ENCODE results near the gene FLYWCH2. TPM values are rescaled to one million over a fixed set of nuclear protein-coding genes. Genes with fewer than 3 reads are reported as not detected.

Gene FLYWCH2
- total and polyA plus RNA-seq, 2 of the 13 experiments (the other 11 are each of a cell fraction or from before 2014, with no cell fraction given), result 16.9 to 19.8 TPM

- TF ChIP-seq, protein P1, sequence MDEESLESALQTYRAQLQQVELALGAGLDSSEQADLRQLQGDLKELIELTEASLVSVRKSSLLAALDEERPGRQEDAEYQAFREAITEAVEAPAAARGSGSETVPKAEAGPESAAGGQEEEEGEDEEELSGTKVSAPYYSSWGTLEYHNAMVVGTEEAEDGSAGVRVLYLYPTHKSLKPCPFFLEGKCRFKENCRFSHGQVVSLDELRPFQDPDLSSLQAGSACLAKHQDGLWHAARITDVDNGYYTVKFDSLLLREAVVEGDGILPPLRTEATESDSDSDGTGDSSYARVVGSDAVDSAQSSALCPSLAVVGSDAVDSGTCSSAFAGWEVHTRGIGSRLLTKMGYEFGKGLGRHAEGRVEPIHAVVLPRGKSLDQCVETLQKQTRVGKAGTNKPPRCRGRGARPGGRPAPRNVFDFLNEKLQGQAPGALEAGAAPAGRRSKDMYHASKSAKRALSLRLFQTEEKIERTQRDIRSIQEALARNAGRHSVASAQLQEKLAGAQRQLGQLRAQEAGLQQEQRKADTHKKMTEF (CRISPR knock-in tag; IDR thresholded peaks at IDR 0.05), result no peak
- peak; percentile 54; the same call in 1 of the 2 replicates for TF ChIP-seq SAFB2 (CRISPR knock-in tag; IDR thresholded peaks at IDR 0.05; ENCODE audit: borderline replicate concordance, low read depth)
- TF ChIP-seq, protein P2, sequence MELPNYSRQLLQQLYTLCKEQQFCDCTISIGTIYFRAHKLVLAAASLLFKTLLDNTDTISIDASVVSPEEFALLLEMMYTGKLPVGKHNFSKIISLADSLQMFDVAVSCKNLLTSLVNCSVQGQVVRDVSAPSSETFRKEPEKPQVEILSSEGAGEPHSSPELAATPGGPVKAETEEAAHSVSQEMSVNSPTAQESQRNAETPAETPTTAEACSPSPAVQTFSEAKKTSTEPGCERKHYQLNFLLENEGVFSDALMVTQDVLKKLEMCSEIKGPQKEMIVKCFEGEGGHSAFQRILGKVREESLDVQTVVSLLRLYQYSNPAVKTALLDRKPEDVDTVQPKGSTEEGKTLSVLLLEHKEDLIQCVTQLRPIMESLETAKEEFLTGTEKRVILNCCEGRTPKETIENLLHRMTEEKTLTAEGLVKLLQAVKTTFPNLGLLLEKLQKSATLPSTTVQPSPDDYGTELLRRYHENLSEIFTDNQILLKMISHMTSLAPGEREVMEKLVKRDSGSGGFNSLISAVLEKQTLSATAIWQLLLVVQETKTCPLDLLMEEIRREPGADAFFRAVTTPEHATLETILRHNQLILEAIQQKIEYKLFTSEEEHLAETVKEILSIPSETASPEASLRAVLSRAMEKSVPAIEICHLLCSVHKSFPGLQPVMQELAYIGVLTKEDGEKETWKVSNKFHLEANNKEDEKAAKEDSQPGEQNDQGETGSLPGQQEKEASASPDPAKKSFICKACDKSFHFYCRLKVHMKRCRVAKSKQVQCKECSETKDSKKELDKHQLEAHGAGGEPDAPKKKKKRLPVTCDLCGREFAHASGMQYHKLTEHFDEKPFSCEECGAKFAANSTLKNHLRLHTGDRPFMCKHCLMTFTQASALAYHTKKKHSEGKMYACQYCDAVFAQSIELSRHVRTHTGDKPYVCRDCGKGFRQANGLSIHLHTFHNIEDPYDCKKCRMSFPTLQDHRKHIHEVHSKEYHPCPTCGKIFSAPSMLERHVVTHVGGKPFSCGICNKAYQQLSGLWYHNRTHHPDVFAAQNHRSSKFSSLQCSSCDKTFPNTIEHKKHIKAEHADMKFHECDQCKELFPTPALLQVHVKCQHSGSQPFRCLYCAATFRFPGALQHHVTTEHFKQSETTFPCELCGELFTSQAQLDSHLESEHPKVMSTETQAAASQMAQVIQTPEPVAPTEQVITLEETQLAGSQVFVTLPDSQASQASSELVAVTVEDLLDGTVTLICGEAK (IDR thresholded peaks at IDR 0.05), result no peak
- TF ChIP-seq, protein P2 (CRISPR knock-in tag; IDR thresholded peaks at IDR 0.05), result no peak
- TF ChIP-seq RORA (CRISPR knock-in tag; IDR thresholded peaks at IDR 0.05), result no peak
- peak; percentile 27; the same call in 1 of the 2 replicates for TF ChIP-seq ZNF281 (CRISPR knock-in tag; IDR thresholded peaks at IDR 0.05; ENCODE audit: borderline replicate concordance)
- TF ChIP-seq MZF1 (CRISPR knock-in tag; IDR thresholded peaks at IDR 0.05; ENCODE audit: borderline replicate concordance), result no peak
- TF ChIP-seq ZNF260 (CRISPR knock-in tag; IDR thresholded peaks at IDR 0.05; ENCODE audit: borderline replicate concordance, low read depth), result no peak
- TF ChIP-seq ARHGAP35 (CRISPR knock-in tag; IDR thresholded peaks at IDR 0.05; ENCODE audit: borderline replicate concordance), result peak; percentile 77; the same call in 1 of the 2 replicates
- no peak for TF ChIP-seq TMF1 (CRISPR knock-in tag; IDR thresholded peaks at IDR 0.05; ENCODE audit: low read depth)
- TF ChIP-seq IRX3 (CRISPR knock-in tag; IDR thresholded peaks at IDR 0.05; ENCODE audit: borderline replicate concordance, low read depth), result peak; percentile 45; the same call in 1 of the 2 replicates
- no peak for TF ChIP-seq ZNF570 (CRISPR knock-in tag; IDR thresholded peaks at IDR 0.05; ENCODE audit: borderline replicate concordance)
- TF ChIP-seq MYPOP (CRISPR knock-in tag; IDR thresholded peaks at IDR 0.05), result 0 out of 2 replicates have a peak, but pooled peaks have one; percentile 18
Measured at GRCh38 chr16:2905241-2905987, 22.4 kb downstream of the FLYWCH2 start (continued).

Measured in HepG2 (cell line).